ENCODE data around the gene TMEM243.

Gene TMEM243

DNA sequence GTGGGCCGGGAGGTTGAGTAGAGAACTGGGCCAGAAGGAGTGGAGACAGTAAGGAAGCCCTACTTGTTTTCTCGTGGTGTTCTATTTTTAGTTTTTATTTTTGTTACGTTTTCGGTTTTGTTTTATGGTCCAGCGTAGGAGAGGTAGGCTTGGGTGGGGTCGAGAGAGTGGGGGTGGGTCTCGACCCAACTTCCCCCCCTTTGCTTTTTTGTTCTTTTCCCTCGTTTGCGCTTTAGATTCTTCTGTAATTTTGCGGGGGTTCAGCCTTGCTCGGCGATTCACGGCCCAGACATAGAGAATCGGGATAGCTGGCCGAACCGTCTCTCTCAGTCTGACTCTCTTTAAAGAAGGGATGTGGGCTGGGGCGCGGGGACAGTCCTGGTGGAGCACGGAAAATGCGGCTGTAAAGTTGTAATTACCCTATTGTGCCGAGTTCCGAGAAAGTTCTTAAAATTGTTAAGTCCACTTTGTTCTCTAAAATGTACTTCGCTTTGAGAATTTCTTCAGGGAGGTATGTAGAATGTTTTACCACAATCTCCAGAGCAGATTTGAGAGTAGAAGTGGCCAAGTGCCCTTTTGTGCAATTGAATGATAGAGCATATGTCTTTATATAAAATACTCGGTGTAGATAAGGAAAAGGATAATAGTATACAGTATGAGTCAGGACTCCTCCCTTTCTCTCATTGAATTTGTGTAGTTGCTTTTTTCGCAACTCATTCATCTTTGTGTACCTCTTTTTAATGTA is 66.5 kb downstream of the TMEM243 start:
- peak; percentile 50 for FAIRE-seq
- DNase-seq (ENCODE audit: insufficient read length, low spot score) = no peak
- TF ChIP-seq SPI1 (IDR thresholded peaks at IDR 0.05; ENCODE audit: low read depth, low read length) (no peak), POLR2A (IDR thresholded peaks at IDR 0.05; ENCODE audit: low read depth, low read length) (no peak), PAX5 (IDR thresholded peaks at IDR 0.05; ENCODE audit: insufficient read depth, low read length, severe bottlenecking) (no peak), POU2F2 (IDR thresholded peaks at IDR 0.05; ENCODE audit: low read depth, low read length) (no peak), POLR2AphosphoS5 (IDR thresholded peaks at IDR 0.05; ENCODE audit: low read depth, low read length) (no peak), TAF1 (IDR thresholded peaks at IDR 0.05; ENCODE audit: low read depth, low read length) (no peak; the same call in none of the 2 replicates)

DNA sequence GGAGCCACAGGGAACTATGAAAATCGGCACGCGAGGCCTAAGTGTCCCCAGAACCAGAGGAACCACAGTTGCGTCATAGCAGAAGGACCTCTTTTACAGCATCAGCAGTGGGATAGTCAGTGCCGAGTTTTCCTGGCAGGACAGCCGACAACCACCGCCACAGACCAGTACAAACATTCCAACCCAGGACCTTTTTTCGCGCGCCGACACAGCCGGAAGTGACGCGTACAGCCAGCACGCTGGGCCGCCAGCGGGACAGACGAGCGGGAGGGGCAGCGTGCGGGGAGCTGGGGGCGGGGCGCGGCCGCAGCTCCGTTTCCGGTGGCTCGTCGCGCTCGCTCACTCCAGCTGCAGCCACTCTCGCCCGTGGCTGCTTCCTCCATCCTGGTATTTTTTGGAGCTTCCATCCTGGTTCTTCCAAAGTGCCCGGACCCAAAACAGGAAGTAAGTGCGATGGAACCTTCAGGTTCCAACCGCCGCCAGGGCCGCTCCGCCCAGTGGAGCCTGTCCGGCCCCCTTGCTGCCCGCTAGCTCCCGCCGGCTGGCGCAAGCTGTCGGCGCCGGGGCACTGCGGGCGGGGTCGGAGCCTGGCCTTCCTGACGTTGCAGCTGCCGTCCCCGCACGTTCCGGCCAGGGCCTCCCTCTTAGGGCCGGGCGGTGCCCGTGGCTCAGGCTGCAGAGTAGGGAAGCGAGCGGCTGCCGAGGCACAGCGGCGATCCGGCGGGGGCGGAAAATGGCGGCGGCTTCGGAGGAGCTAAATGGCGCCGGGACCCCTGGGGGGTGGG is 67.2 kb downstream of the TMEM243 start, which contains the start of gene DMTF1:
Gene DMTF1, plus strand, starts transcription at position 342 of the 785 bp plus-strand sequence. CDS start 12,489 bp downstream, outside the sequence.
- TF ChIP-seq POLR2A (IDR thresholded peaks at IDR 0.05; ENCODE audit: low read depth, low read length) = peak; percentile 89
- peak; percentile 93 for TF ChIP-seq POLR2AphosphoS5 (IDR thresholded peaks at IDR 0.05; ENCODE audit: low read depth, low read length)
- TF ChIP-seq PAX5 (IDR thresholded peaks at IDR 0.05; ENCODE audit: insufficient read depth, low read length, severe bottlenecking) = no peak
- TF ChIP-seq POU2F2 (IDR thresholded peaks at IDR 0.05; ENCODE audit: low read depth, low read length) = 0 out of 2 replicates have a peak, but pooled peaks have one; percentile 48
- TF ChIP-seq SPI1 (IDR thresholded peaks at IDR 0.05; ENCODE audit: low read depth, low read length) = no peak
- peak; percentile 77; the same call in 1 of the 2 replicates for TF ChIP-seq TAF1 (IDR thresholded peaks at IDR 0.05; ENCODE audit: low read depth, low read length)
- DNase-seq (ENCODE audit: insufficient read length, low spot score) = peak; percentile 80
- FAIRE-seq = peak; percentile 98

DNA sequence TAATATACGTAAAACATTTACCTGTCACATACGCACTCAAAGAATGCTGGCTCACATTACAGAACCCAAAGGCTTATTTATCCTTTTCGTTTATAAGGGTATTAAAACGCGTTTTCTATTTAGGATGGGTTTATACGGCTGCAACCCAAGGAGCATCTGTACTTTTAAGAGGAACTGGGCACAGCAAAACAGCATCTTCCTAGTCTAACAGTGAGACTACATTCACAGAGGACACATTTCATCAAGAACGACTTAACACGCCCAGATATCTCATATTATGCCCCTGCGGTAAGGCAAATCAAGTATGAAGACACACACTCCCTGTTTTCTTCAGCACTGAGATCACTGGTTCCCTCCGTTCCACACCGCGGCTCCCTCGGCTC is 67.8 kb downstream of the TMEM243 start:
- no peak for DNase-seq (ENCODE audit: insufficient read length, low spot score)
- TF ChIP-seq SPI1 (IDR thresholded peaks at IDR 0.05; ENCODE audit: low read depth, low read length) = peak; percentile 55
- no peak for TF ChIP-seq TAF1 (IDR thresholded peaks at IDR 0.05; ENCODE audit: low read depth, low read length)
- TF ChIP-seq POU2F2 (IDR thresholded peaks at IDR 0.05; ENCODE audit: low read depth, low read length) = no peak
- TF ChIP-seq POLR2A (IDR thresholded peaks at IDR 0.05; ENCODE audit: low read depth, low read length) = no peak
- TF ChIP-seq POLR2AphosphoS5 (IDR thresholded peaks at IDR 0.05; ENCODE audit: low read depth, low read length) = no peak

DNA sequence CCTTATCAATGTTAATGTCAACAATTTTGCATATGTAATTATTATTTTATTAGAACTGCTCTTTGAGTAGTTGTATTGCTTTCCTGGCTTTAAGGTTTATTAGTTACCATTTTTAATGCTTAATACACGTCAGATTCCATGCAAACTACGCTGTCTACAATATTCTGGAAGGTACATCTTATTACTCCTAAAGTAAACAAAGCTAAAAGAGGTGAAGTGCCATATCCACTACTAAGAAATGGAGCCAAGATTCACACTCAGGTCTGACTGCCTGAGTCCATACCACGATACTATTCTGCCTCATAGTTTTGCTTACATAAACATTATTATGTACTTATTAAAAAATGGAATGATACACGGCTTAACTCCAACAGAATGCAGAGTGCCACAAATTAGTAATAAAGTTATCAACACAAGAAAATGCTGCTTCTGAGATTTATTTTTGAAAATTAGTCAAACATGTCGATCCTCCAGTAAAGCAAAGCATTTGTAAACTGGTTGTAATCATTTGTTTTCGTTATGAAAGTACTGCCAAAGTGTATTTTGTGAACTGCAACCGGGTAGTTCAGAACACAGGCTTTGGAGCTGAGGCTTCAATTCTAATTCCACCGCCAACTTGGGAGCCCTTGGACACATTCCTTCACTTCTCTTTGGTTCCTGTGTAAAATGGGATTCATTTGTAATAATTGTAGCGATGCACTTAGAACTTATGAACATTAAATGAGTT is 68.4 kb downstream of the TMEM243 start:
- TF ChIP-seq SPI1 (IDR thresholded peaks at IDR 0.05; ENCODE audit: low read depth, low read length) (no peak), POLR2A (IDR thresholded peaks at IDR 0.05; ENCODE audit: low read depth, low read length) (no peak), POU2F2 (IDR thresholded peaks at IDR 0.05; ENCODE audit: low read depth, low read length) (no peak), POLR2AphosphoS5 (IDR thresholded peaks at IDR 0.05; ENCODE audit: low read depth, low read length) (no peak), TAF1 (IDR thresholded peaks at IDR 0.05; ENCODE audit: low read depth, low read length) (no peak), PAX5 (IDR thresholded peaks at IDR 0.05; ENCODE audit: insufficient read depth, low read length, severe bottlenecking) (no peak)
- no peak for DNase-seq (ENCODE audit: insufficient read length, low spot score)
- no peak for FAIRE-seq

More for the DNA sequence above, 67.8 kb downstream of the TMEM243 start:
- FAIRE-seq = no peak

DNA sequence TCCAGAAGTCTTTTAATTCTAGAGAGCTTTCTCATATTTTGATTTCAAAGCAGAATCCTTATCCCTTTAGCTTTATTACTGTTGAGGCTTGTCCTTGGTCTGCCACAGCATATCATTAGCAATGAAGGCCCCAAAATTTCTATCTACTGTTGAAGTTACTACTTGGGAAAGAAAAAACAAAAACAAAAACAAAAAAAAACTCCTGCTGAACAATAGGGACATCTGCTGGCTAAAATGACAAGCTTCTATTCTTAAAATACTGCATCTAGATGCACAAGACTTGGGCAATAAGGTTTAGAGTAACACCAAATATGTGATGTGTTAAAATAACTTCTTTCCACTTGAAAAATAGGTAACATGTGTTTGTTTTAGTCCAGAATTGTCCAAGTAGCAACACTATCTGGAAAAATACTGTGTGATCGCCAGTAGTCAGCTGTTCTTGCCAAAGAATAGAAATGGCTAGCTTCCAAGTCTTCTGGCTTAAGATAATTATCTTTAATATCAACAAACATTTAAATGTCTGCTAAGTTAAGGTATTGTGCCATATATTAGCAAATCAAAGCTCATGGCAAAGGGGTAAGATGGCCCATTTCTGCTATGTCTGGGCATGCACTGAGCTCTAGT is 71.1 kb downstream of the TMEM243 start:
- DNase-seq (ENCODE audit: insufficient read length, low spot score) (no peak), FAIRE-seq (no peak)
- TF ChIP-seq SPI1 (IDR thresholded peaks at IDR 0.05; ENCODE audit: low read depth, low read length) (no peak), POLR2A (IDR thresholded peaks at IDR 0.05; ENCODE audit: low read depth, low read length) (no peak)

DNA sequence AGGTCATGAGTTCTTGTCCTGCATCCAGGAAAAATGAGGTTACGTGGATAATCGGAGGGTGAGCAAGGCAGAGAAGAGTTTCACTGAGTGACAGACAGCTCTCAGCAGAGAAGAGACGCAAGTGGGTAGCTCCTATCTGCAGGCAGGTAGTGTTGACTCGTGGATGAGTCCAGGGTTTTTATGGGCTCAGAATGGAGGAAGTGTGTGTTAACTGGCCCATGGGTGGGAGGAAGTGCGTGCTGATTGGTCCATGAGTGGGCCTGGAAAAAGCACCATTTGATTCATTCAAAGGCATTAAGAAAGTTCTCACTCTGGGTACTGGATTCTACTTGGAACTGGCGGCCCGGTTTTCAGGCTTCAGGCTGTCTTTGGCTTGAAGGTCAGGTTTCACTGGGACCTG is 72.0 kb downstream of the TMEM243 start:
- TF ChIP-seq POLR2A (IDR thresholded peaks at IDR 0.05; ENCODE audit: low read depth, low read length) (no peak), POU2F2 (IDR thresholded peaks at IDR 0.05; ENCODE audit: low read depth, low read length) (no peak), SPI1 (IDR thresholded peaks at IDR 0.05; ENCODE audit: low read depth, low read length) (no peak), TAF1 (IDR thresholded peaks at IDR 0.05; ENCODE audit: low read depth, low read length) (no peak), POLR2AphosphoS5 (IDR thresholded peaks at IDR 0.05; ENCODE audit: low read depth, low read length) (no peak), PAX5 (IDR thresholded peaks at IDR 0.05; ENCODE audit: insufficient read depth, low read length, severe bottlenecking) (no peak)
- DNase-seq (ENCODE audit: insufficient read length, low spot score) (no peak), FAIRE-seq (no peak)

DNA sequence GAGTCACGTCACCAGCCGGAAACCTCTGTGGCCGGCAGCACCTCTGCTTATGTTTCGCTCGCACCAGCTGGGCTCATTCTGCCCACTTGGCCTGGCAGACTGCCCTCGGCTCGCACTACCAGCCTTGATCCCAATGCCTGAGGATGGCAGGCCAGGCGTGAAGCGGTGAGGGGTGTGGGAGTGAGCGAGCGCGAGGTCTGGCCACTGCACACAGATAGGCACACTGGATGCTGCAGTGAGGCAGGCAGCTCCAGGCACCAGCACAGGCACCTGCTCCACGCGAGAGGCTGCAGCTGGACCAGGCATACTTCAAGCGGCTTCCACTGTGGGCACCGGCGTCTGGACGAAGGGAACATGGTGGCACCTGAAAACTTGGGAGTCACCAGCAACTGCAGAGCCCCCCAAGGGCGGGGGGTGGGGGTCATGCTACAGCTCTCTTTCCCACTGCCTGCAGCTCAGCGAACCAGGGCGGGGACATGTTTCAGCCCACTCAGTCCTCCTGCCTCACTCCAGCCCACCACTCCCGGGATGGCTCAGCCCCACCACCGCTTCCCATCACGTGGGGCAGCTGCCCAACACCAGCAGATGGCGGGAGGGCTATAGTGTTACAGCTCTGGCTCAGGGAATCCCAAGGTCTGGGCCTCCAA is 72.7 kb downstream of the TMEM243 start:
- FAIRE-seq (no peak), DNase-seq (ENCODE audit: insufficient read length, low spot score) (no peak)
- TF ChIP-seq PAX5 (IDR thresholded peaks at IDR 0.05; ENCODE audit: insufficient read depth, low read length, severe bottlenecking) = no peak
- TF ChIP-seq POLR2A (IDR thresholded peaks at IDR 0.05; ENCODE audit: low read depth, low read length) = no peak
- no peak for TF ChIP-seq SPI1 (IDR thresholded peaks at IDR 0.05; ENCODE audit: low read depth, low read length)
- no peak for TF ChIP-seq TAF1 (IDR thresholded peaks at IDR 0.05; ENCODE audit: low read depth, low read length)
- no peak for TF ChIP-seq POLR2AphosphoS5 (IDR thresholded peaks at IDR 0.05; ENCODE audit: low read depth, low read length)
- no peak for TF ChIP-seq POU2F2 (IDR thresholded peaks at IDR 0.05; ENCODE audit: low read depth, low read length)
